Measurements from ENCODE around the gene PLA2G4A. TPM values are rescaled to one million over a fixed set of nuclear protein-coding genes. Genes with fewer than 3 reads are reported as not detected.

PLA2G4A gene
- polyA plus RNA-seq, 1 of the 3 experiments (the other 2 are of a cell fraction) = 0.26 TPM

- POLR2A ChIA-PET = no interaction called here
- TF ChIP-seq TCF12 (IDR thresholded peaks at IDR 0.05) (no peak), EP300 (IDR thresholded peaks at IDR 0.05; ENCODE audit: borderline replicate concordance in 1 of 2, low read depth in 1 of 2, low read length in 1 of 2) (no peak), MXI1 (IDR thresholded peaks at IDR 0.05; ENCODE audit: low read depth, low read length) (no peak), TEAD4 (IDR thresholded peaks at IDR 0.05; ENCODE audit: borderline replicate concordance, insufficient read depth) (no peak), ZBTB33 (IDR thresholded peaks at IDR 0.05; ENCODE audit: borderline replicate concordance, low read depth) (no peak), RCOR1 (IDR thresholded peaks at IDR 0.05; ENCODE audit: low read length) (no peak), FOSL2 (IDR thresholded peaks at IDR 0.05; ENCODE audit: borderline replicate concordance, low read depth) (no peak), REST (IDR thresholded peaks at IDR 0.05; ENCODE audit: low read depth, low read length) (no peak), FOXM1 (IDR thresholded peaks at IDR 0.05; ENCODE audit: low read depth) (no peak), POLR2AphosphoS5 (IDR thresholded peaks at IDR 0.05; ENCODE audit: low read depth, low read length) (no peak), RXRA (IDR thresholded peaks at IDR 0.05; ENCODE audit: borderline replicate concordance, low read depth) (no peak), FOXJ3 (CRISPR knock-in tag; IDR thresholded peaks at IDR 0.05) (no peak), GABPA (IDR thresholded peaks at IDR 0.05; ENCODE audit: low read depth) (no peak), MEF2A (IDR thresholded peaks at IDR 0.05; ENCODE audit: borderline replicate concordance, low read depth) (no peak), CTCF (IDR thresholded peaks at IDR 0.05) (no peak), EZH2phosphoT487 (IDR thresholded peaks at IDR 0.05; ENCODE audit: borderline replicate concordance, low read depth) (no peak), ELF1 (IDR thresholded peaks at IDR 0.05) (no peak), TAF1 (IDR thresholded peaks at IDR 0.05; ENCODE audit: borderline replicate concordance, low read depth, low read length) (no peak), SIN3A (IDR thresholded peaks at IDR 0.05; ENCODE audit: borderline replicate concordance, low read depth, low read length) (no peak)
- H3K4me2 ChIP-seq = no peak overlapping the region
- peaks cover 0 to 4% of the 10 kb centered on the region in 2 experiments for H3K36me3 ChIP-seq (replicated peaks in 1 of 2; ENCODE audit: control insufficient read depth in 1 of 2, insufficient read depth in 2 of 2, low read length in 1 of 2)
- no peaks in the 10 kb centered on the region for H3K9me3 ChIP-seq
- H4K20me1 ChIP-seq (ENCODE audit: insufficient read depth) = no peaks in the 10 kb centered on the region
- no peaks in the 10 kb centered on the region for H3K79me2 ChIP-seq (ENCODE audit: insufficient read depth)
- peaks cover 10% of the 10 kb centered on the region for H3F3A ChIP-seq (replicated peaks; ENCODE audit: insufficient read depth)
- no peaks in the 10 kb centered on the region for H3K9me2 ChIP-seq
- no peaks in the 10 kb centered on the region for H3K27me3 ChIP-seq (ENCODE audit: insufficient read depth)
- H3K27ac ChIP-seq (ENCODE audit: low read depth in 2 of 2, low read length in 1 of 2) = no peak overlapping the region
- no peak overlapping the region for H3K9ac ChIP-seq
- 63% methylated on average over 4 of the region's 4 CpGs for WGBS (ENCODE audit: low lambda C conversion rate)
- no peak for DNase-seq
- no peak overlapping the region for H2AFZ ChIP-seq (ENCODE audit: low read depth)
- H3K4me3 ChIP-seq (ENCODE audit: low read depth in 2 of 2, low read length in 1 of 2) = no peak overlapping the region
- CTCF ChIA-PET = interaction anchor here (0.9 kb wide), 1 partner anchor 18 kb away, joined by 3 read pairs; no protein-coding TSS in a partner anchor
- H3K4me1 ChIP-seq (ENCODE audit: control insufficient read depth in 1 of 2, insufficient read depth in 2 of 2, low read depth in 1 of 2, low read length in 1 of 2) = peaks cover 0 to 5% of the 10 kb centered on the region in 2 experiments; a peak in 2 of 4 replicates
Observed at GRCh38 chr1:186966456-186966855, 137.7 kb downstream of the PLA2G4A start.
